HG02943 (cell line): ENCODE results near the gene SGPL1.

ENCODE experiments used
- ATAC-seq: cut with Tn5 transposase; IDR thresholded peaks from one replicate; pipeline ENCODE4 v1.9.1; 2021; ENCODE audit warnings: mild to moderate bottlenecking, low read depth, moderate library complexity; ENCODE audit not compliant: unreplicated experiment

The SGPL1 gene

GRCh38 chr10:70807556-70807955, 8.2 kb upstream of the SGPL1 start:
- ATAC-seq: no peak

DNA sequence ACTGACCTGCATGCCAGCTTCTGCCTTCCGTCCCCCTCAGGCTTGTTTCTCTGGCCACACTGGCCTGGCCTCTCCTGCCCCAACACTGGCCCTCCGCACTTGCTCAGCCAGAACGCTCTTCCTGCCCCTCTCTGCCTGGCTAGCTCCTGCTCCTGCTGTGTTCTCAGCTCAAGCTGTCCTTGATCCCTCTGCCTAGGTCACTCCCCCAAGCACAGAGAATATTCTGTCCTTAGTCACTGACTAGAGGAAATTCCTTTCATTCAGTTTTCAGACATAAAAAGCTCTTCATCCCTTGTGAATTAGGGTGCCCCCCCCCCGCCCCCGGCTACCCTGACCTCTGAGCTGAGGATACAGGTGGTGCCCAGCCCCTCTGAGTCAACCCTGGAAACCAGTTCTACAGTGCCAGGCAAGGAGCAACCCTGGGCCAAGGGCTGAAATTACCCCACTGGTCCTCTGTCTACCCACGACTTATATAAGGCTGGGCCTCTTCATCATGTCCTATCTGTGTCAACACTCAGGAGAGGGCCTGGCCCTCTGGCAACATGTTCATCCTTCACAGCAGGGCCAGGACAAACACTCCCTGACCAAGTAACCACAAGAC, 6.6 kb upstream of the SGPL1 start:
- no peak for ATAC-seq

- no peak for ATAC-seq
These were observed 6.0 kb upstream of the SGPL1 start for GRCh38 chr10:70809726-70810125.

- no peak for ATAC-seq
These were observed 4.8 kb upstream of the SGPL1 start for GRCh38 chr10:70810967-70811366.

GRCh38 chr10:70811881-70812280, 3.9 kb upstream of the SGPL1 start:
- no peak for ATAC-seq

DNA sequence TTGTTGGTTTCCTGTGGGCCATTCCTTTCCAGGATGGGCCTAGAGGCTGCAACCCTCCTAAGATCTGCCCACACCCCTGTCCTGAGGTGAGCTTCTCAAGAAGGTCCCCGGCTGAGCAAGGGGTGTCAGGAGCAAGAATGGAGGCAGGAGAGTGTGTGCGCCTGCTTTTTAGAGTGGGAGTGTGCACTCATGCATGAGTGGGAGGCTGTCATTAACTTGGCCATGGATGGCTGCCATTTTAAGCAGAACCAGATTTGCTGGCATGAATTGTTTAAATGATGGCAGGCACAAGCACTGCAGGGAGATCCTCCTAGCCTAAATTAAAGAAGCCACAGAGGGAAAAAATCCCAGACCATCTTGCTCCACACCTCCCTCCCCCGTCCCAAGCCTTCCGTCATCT, 2.9 kb upstream of the SGPL1 start:
- ATAC-seq: no peak

- no peak for ATAC-seq
These were observed 1.6 kb upstream of the SGPL1 start for GRCh38 chr10:70814126-70814525.

- peak; percentile 37 for ATAC-seq
These were observed 609 bp downstream of the SGPL1 start for GRCh38 chr10:70816220-70816894.

DNA sequence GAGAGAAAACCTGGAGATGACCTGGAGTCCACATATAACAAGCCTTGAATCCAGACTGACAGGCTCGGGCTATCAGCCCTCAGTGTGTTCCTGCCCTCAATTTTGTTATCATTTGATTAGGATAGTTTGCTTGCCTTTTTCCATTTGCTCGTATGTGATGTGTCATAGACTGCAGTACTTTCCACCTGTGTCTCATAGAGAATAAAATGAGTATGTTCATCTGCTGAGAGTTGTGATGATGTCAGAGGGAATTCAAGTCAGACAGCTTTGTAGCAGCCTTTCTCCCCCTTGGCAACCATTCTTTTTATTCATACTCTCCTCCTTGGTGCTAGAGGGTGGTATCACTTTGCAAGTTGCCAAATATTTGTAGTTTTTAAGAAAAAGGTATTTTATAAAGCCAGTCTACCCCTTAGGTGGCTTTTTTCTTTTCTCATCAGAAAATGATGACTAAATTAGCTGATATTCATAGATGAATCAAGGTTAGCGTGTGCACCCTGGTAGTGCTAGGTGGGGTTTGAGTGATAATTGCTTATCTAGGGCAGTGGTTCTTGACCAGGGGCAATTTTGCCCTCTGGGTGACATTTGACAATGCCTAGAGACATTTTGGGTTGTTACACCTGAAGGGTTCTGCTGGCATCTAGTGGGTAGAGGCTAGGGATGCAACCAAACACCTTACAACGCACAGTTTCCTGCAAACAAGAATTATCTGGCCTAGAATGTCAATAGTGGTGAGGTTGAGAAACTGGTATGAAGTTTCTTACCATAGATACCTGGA, 5.4 kb downstream of the SGPL1 start:
- ATAC-seq: no peak

DNA sequence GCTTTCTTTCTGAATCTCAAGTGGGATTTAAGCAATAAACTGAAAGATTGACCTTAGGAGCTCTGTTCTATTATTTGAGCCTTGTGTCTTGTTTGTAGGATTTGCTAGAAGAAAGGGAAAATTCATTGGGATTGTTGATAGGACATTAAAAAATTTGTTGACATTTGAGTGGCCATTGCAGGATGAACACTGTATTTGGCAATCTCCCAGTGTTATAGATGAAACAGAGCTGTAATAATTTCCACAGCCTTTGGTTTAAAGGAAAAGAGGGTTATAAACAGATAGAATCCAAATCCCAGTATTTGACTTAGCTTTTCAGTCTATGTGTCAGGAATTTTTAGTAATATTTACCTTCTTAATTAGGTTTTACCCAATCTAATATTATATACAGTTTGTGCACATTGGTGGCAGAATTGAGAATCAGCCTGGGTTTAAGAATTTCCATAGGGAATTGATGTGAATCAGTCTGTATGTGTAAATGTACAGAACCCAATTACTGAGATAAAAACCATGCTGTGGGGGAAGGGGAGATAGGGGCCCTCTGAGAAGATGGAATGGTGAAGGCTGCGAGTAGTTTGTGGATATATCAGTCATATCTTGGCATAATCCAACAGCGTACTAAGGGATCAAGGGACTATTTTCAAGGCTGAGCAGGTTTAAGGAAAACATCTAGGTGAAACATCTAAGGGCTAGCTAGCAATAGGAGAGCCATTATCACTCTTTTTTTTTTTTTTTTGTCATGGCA, 6.5 kb downstream of the SGPL1 start:
- no peak for ATAC-seq

GRCh38 chr10:70827086-70827757, 11.5 kb downstream of the SGPL1 start:
- ATAC-seq: no peak

DNA sequence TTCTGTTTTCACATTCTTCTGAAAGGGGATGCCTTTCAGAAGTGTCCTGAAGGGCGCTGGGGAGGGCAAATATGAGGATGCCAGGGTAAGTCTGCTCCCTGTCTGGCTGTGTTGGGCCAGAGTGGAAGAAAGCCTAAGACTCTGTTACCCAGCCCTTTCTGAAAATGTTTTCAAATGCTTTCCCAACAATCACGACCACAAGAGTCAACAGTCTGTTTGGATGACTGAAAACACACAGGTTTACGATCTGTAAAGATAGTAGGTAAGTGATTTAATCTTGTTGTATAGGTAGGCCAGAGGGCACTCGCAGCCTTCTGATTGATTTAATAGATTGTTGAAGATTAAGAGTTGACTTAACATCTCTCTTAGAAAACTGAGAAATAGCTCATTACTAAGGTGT, 13.2 kb downstream of the SGPL1 start:
- ATAC-seq: no peak

GRCh38 chr10:70829543-70829942, 13.8 kb downstream of the SGPL1 start:
- no peak for ATAC-seq

DNA sequence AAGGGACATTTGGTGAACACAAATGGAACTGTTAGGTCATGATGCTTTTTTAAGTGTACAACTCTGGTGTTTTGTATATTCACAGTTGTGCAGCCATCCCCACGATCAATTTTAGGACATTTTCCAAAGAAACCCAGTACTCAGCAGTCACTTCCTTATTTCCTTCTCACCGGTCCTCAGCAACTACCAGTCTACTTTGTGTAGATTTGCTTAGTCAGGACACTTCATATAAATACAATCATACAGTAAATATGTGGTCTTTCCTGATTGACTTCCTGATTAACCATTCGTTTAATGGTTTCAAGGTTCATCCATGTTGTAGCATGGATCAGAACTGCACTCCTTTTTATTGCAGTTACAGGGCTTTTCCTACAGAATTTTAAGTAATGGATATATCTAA, 14.4 kb downstream of the SGPL1 start:
- ATAC-seq: no peak

- ATAC-seq: no peak
These were observed 16.5 kb downstream of the SGPL1 start for GRCh38 chr10:70832221-70832620.

DNA sequence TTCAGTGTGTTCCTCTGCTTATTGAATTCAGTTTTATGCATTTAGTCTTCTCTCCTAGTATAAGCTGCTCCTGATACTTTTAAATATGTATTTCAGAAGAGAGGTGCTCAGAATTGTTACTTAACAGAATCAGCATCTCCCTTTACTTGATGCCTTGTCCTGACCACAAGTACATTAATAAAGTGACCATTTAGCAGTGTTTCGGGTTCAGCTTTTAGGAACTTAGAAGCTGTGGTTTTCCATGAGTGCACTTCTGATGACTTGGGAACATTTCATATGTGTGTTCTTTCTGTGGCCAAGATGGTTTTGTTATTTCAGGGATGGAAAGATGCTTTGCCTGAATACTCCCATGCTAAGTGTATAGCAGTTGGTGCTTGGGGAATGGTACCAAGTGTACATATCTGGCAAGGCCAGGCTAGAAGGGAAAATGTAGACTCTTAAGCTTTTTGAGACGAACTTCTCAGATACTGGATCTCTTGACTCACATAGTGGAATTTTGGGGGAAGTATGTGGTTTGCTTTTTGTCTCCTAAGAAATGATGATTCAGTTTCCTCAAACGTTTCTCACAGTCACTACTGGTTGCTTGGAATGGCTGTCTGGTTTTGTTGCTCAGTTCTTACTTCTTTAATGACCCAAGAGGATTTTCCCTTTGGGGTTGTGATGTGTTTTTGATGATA, 17.2 kb downstream of the SGPL1 start:
- no peak for ATAC-seq

DNA sequence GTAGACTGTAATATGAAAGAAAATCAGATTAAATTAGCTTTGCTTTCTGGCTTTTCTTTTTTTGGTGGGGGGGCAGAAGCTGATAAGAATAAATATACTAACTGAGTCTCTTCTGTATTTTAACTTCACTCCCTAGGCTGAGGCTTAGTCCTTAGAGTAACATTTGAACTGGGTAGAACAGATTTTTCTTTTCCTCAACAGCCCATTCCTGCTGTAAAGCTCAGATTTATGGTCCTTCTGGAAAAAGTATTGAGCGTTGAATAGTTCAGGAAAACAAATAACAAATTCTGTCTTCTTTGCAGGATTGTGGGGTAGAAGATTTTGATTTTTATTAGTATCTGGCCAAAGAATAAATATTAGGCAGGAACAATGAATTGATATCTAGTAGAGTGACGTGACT, 17.9 kb downstream of the SGPL1 start:
- ATAC-seq: no peak

DNA sequence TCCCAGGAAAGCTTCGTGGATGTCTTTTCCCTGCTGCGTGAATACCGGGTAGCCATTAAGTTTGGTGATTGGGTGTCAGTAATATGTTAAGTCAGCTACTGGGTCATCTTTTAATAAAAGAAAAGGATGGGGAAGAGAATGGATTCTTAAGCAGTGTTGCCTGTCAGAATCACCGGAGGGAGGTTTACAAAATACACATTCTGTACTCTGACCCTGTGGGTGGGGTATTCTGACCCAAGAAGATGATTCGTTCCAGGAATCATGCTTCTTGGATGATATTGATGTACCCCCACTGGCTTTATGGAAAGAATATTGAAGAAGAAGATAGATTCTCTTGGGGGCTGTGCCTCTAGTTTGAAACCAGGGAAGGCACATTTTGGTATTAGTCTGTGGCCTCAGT, 18.3 kb downstream of the SGPL1 start:
- ATAC-seq: no peak

- ATAC-seq: no peak
These were observed 18.8 kb downstream of the SGPL1 start for GRCh38 chr10:70834441-70835151.
